Ovary (tissue), 3 donors: ENCODE data around the gene STMND1.

Experiments used
- CTCF ChIP-seq, 3 donors: fragments of 450-650 bp in 2 of 3; fragments of 200-600 bp in 1 of 3; IDR thresholded peaks; one replicate each; pipeline versions ENCODE4 v1.5.1 to v1.8.0; 2016 to 2022; ENCODE audit warnings: antibody characterized with exemption in 3 of 3, mild to moderate bottlenecking in 1 of 3
- POLR2A ChIP-seq: fragments of 450-650 bp; IDR thresholded peaks from one replicate; pipeline ENCODE4 v1.6.1; 2017; ENCODE audit warnings: antibody characterized with exemption, mild to moderate bottlenecking, moderate library complexity
- donor health status: DM: no; HTN: no; CAD: no.

DNA sequence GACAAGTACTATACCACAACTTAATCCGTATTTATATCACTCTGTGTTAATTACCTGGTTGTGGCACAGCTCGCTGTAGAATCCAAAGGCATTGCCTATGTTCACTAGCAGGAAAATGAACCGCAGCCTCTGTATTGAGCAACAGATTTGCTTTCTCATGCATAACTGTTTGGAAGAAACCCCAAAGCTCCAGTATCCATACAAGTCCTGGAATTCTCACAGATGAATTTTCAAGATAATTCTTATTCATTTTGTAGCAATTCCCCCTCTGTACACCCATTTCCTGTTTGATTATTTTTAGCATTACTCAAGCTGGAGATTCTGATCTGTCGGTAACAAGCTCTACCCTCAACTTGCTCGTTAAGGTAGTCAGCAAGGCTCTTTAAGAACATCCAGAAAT is 63.5 kb downstream of the STMND1 start:
- no peak for TF ChIP-seq POLR2A
- TF ChIP-seq CTCF (IDR thresholded peaks at IDR 0.05): no peak
